ENCODE results near the gene RGS13.

DNA sequence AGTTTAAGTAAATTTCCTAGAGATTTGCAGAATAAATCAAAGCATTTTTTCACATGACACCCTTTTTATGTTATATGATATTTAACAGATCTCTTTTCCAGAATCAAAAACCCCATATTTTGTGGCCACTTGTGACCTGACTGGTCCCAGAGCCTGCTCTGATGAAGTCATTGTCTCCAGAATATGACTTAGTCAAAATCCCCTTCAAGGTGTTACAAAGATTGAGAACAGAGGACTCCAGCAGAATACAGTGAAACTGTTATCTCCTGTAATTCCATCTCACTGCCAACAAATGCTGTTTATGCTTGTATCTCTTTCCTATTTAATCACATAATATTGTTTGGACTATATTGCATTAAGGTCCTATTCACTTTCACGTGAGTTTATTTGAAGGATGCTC, 34.8 kb upstream of the RGS13 start:
- TF ChIP-seq POLR2A (IDR thresholded peaks at IDR 0.05) = no peak
- TF ChIP-seq, protein P1, sequence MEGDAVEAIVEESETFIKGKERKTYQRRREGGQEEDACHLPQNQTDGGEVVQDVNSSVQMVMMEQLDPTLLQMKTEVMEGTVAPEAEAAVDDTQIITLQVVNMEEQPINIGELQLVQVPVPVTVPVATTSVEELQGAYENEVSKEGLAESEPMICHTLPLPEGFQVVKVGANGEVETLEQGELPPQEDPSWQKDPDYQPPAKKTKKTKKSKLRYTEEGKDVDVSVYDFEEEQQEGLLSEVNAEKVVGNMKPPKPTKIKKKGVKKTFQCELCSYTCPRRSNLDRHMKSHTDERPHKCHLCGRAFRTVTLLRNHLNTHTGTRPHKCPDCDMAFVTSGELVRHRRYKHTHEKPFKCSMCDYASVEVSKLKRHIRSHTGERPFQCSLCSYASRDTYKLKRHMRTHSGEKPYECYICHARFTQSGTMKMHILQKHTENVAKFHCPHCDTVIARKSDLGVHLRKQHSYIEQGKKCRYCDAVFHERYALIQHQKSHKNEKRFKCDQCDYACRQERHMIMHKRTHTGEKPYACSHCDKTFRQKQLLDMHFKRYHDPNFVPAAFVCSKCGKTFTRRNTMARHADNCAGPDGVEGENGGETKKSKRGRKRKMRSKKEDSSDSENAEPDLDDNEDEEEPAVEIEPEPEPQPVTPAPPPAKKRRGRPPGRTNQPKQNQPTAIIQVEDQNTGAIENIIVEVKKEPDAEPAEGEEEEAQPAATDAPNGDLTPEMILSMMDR (IDR thresholded peaks at IDR 0.05) = no peak

Measured in adrenal gland (tissue), 5 donors.